Measurements from ENCODE around the gene KIAA1328. TPM values are rescaled to one million over a fixed set of nuclear protein-coding genes. Genes with fewer than 3 reads are reported as not detected.

Gene KIAA1328
- total and polyA plus RNA-seq, 2 experiments from 2014 or later: 3.3 to 12.5 TPM

DNA sequence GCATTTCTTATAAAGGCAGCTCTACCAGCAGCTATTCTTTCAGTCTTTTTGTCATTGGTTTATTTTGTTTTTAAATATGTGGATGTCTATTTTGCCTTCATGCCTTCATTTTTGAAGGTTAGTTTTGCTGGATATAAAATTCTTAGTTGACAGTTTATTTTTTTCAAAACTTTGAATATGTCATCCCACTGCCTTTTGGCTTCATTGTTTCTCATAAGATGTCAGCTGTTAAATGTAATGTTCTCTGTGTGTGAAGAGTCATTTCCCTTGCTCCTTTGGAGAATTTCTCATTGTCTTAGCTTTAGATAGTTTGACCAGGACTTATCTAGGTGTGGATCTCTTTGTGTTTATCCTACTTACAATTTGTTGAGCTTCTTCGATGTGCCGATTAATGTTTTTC is 213.5 kb downstream of the KIAA1328 start:
- H3K36me3 ChIP-seq (replicated peaks; ENCODE audit: insufficient read depth, low read depth): no peaks in the 10 kb centered on the region
- DNase-seq (ENCODE audit: low spot score): no peak
- no peaks in the 10 kb centered on the region for H4K20me1 ChIP-seq (ENCODE audit: insufficient read depth, poor library complexity, severe bottlenecking)
- TF ChIP-seq EZH2phosphoT487 (IDR thresholded peaks at IDR 0.05; ENCODE audit: low read depth, severe bottlenecking, unreplicated experiment) (no peak), EZH2 (IDR thresholded peaks at IDR 0.05; ENCODE audit: borderline replicate concordance) (no peak), CTCF (IDR thresholded peaks at IDR 0.05; ENCODE audit: poor library complexity) (no peak)
- H3K9me2 ChIP-seq (replicated peaks; ENCODE audit: insufficient read depth): no peaks in the 10 kb centered on the region
- no peaks in the 10 kb centered on the region for H3K27me3 ChIP-seq
- H3K4me1 ChIP-seq (ENCODE audit: insufficient read depth): no peaks in the 10 kb centered on the region
- no peak overlapping the region for H2AFZ ChIP-seq
- no peaks in the 10 kb centered on the region for H3K79me2 ChIP-seq
- H3K4me3 ChIP-seq: no peak overlapping the region
- H3K27ac ChIP-seq: no peak overlapping the region
- WGBS (ENCODE audit: low lambda C conversion rate, missing lambda C conversion rate): 98% methylated on average over 2 of the region's 2 CpGs
- peaks cover 6% of the 10 kb centered on the region for H3K9me3 ChIP-seq (ENCODE audit: low read depth)
- no peak overlapping the region for H3K4me2 ChIP-seq

DNA sequence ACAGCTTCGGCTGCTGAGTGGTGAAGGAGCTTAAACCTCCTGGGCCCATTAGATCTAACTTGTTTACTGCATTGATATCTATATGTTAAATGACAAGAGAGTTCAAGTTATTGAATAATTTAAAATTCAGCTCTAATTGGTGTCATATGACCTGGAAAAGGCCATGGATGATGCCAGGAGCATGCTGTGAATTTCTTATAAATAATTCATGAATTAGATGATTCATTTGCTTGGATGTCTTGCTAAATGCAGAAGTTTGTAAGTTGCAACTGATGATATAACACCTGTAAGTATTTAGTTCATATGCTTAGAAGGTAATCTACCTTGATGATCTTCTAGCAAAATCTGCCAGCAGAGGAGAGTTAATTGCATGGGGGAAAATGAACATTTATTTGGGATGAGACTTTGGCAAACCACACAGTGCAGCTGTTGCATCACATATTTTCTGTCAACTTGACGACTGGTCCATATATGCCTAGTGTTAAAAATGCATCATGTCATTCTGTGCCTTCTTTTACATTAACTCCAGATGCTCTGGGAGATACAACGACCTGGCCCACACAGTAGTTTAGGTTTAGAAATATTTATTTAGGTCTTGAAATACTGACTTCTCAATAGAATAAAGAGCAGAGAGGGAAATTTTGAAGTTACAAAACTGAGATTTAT is 226.3 kb downstream of the KIAA1328 start:
- no peaks in the 10 kb centered on the region for H3K79me2 ChIP-seq
- no peak overlapping the region for H3K27ac ChIP-seq
- H3K4me3 ChIP-seq: no peak overlapping the region
- H3K36me3 ChIP-seq (replicated peaks; ENCODE audit: insufficient read depth, low read depth): no peaks in the 10 kb centered on the region
- H4K20me1 ChIP-seq (ENCODE audit: insufficient read depth, poor library complexity, severe bottlenecking): no peaks in the 10 kb centered on the region
- H3K27me3 ChIP-seq: no peaks in the 10 kb centered on the region
- H3K4me2 ChIP-seq: no peak overlapping the region
- TF ChIP-seq EZH2 (IDR thresholded peaks at IDR 0.05; ENCODE audit: borderline replicate concordance) (no peak), CTCF (IDR thresholded peaks at IDR 0.05; ENCODE audit: poor library complexity) (no peak), EZH2phosphoT487 (IDR thresholded peaks at IDR 0.05; ENCODE audit: low read depth, severe bottlenecking, unreplicated experiment) (no peak)
- no peak for DNase-seq (ENCODE audit: low spot score)
- 89% methylated on average over 3 of the region's 3 CpGs for WGBS (ENCODE audit: low lambda C conversion rate, missing lambda C conversion rate)
- no peaks in the 10 kb centered on the region for H3K4me1 ChIP-seq (ENCODE audit: insufficient read depth)
- H3K9me3 ChIP-seq (ENCODE audit: low read depth): peaks cover 5% of the 10 kb centered on the region
- no peaks in the 10 kb centered on the region for H3K9me2 ChIP-seq (replicated peaks; ENCODE audit: insufficient read depth)
- no peak overlapping the region for H2AFZ ChIP-seq

- TF ChIP-seq CTCF (IDR thresholded peaks at IDR 0.05; ENCODE audit: poor library complexity) (no peak), EZH2 (IDR thresholded peaks at IDR 0.05; ENCODE audit: borderline replicate concordance) (no peak), EZH2phosphoT487 (IDR thresholded peaks at IDR 0.05; ENCODE audit: low read depth, severe bottlenecking, unreplicated experiment) (no peak)
- WGBS (ENCODE audit: low lambda C conversion rate, missing lambda C conversion rate): 99% methylated on average over 3 of the region's 3 CpGs
- no peaks in the 10 kb centered on the region for H3K36me3 ChIP-seq (replicated peaks; ENCODE audit: insufficient read depth, low read depth)
- no peak overlapping the region for H2AFZ ChIP-seq
- H4K20me1 ChIP-seq (ENCODE audit: insufficient read depth, poor library complexity, severe bottlenecking): no peaks in the 10 kb centered on the region
- H3K4me3 ChIP-seq: no peak overlapping the region
- H3K4me1 ChIP-seq (ENCODE audit: insufficient read depth): no peaks in the 10 kb centered on the region
- no peak overlapping the region for H3K4me2 ChIP-seq
- no peaks in the 10 kb centered on the region for H3K27me3 ChIP-seq
- H3K79me2 ChIP-seq: no peaks in the 10 kb centered on the region
- H3K9me3 ChIP-seq (ENCODE audit: low read depth): no peaks in the 10 kb centered on the region
- H3K27ac ChIP-seq: no peak overlapping the region
- H3K9me2 ChIP-seq (replicated peaks; ENCODE audit: insufficient read depth): no peaks in the 10 kb centered on the region
- DNase-seq (ENCODE audit: low spot score): no peak
Measured at GRCh38 chr18:37064187-37064586, 235.3 kb downstream of the KIAA1328 start.
